Measurements from ENCODE around the gene ZNF304. TPM values are rescaled to one million over a fixed set of nuclear protein-coding genes. Genes with fewer than 3 reads are reported as not detected.

ZNF304 gene
- total RNA-seq, 1 donor from 2014 or later, result 12.2 TPM

DNA sequence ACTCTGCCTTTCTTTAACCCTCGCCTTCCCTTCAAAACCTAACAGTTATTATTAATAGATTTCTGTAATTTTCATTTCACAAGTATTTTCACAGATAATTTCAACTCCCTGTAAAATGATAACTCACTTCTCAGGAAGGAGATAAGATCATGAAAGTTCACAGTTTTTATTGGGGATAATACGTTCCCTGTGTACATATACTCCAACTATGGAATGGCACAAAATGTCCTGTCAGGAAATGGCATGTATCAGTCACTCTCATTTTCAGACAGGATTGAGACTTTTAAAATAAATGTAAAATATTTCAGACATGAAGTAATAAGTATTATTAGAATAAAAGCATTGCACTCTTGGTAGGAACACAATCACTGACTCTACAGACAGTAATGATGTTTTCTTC, 11.3 kb downstream of the ZNF304 start:
- H3K4me2 ChIP-seq (ENCODE audit: low read length), result peak overlapping the region; percentile 82
- peaks cover 17% of the 10 kb centered on the region for H3K36me3 Mint-ChIP-seq (ENCODE audit: low read depth, unreplicated experiment)
- peak overlapping the region; percentile 55 for H3K27ac ChIP-seq (ENCODE audit: low read depth, low read length)
- H3K4me3 ChIP-seq (ENCODE audit: insufficient read depth, low read depth, low read length), result peak overlapping the region; percentile 67
- peaks cover 6% of the 10 kb centered on the region for H3K4me1 Mint-ChIP-seq (ENCODE audit: low read depth, unreplicated experiment)
- H3K9me3 Mint-ChIP-seq (ENCODE audit: unreplicated experiment), result no peaks in the 10 kb centered on the region
- TF ChIP-seq EZH2 (IDR thresholded peaks at IDR 0.05; ENCODE audit: insufficient read depth, low read length), result no peak
- TF ChIP-seq CTCF (IDR thresholded peaks at IDR 0.05; ENCODE audit: insufficient read depth, low read depth, low read length), result no peak
- peaks cover 16% of the 10 kb centered on the region for H3K79me2 ChIP-seq (ENCODE audit: insufficient read depth, low read length)
- no peaks in the 10 kb centered on the region for H3K4me1 ChIP-seq (ENCODE audit: insufficient read depth, low read length)
- no peaks in the 10 kb centered on the region for H4K20me1 ChIP-seq (ENCODE audit: insufficient read depth, low read length)
- no peak overlapping the region for H3K9ac ChIP-seq (ENCODE audit: low read length)
- FAIRE-seq, result no peak
- peaks cover 11% of the 10 kb centered on the region for H3K36me3 ChIP-seq (ENCODE audit: insufficient read depth, low read length)
- H3K4me3 Mint-ChIP-seq (ENCODE audit: unreplicated experiment), result peak overlapping the region; percentile 95
- peak overlapping the region; percentile 85 for H2AFZ ChIP-seq (ENCODE audit: low read depth, low read length)
- peak overlapping the region; percentile 91 for H3K27ac Mint-ChIP-seq (ENCODE audit: unreplicated experiment)
- no peaks in the 10 kb centered on the region for H3K27me3 ChIP-seq (ENCODE audit: insufficient read depth, low read length)
- H3K27me3 Mint-ChIP-seq (ENCODE audit: low read depth, unreplicated experiment), result no peaks in the 10 kb centered on the region
- no peak for DNase-seq (ENCODE audit: low read depth)
- H3K9me3 ChIP-seq (ENCODE audit: insufficient read depth, low read depth, low read length), result peaks cover 17% of the 10 kb centered on the region

GRCh38 chr19:57362997-57363687, 12.1 kb downstream of the ZNF304 start, which contains the start of the genes TRAPPC2B and ZNF547:
Gene TRAPPC2B, plus strand, starts transcription at chr19:57363551. Its CDS starts 1,283 bp downstream, at chr19:57364834.
Gene ZNF547, plus strand, starts transcription at chr19:57363551. Its CDS starts 5,005 bp downstream, at chr19:57368556.
- Histone ChIP-seq H3K9ac (ENCODE audit: low read length) (peak within 1 kb of the TSS; percentile 82), H3K27ac (ENCODE audit: low read depth, low read length) (peak within 1 kb of the TSS; percentile 66), H4K20me1 (ENCODE audit: insufficient read depth, low read length) (no peaks in the 10 kb centered on the region), H3K9me3 (ENCODE audit: insufficient read depth, low read depth, low read length) (peaks cover 10% of the 10 kb centered on the region), H3K4me2 (ENCODE audit: low read length) (peak within 1 kb of the TSS; percentile 82), H3K79me2 (ENCODE audit: insufficient read depth, low read length) (peaks cover 16% of the 10 kb centered on the region), H2AFZ (ENCODE audit: low read depth, low read length) (peak within 1 kb of the TSS; percentile 85), H3K4me3 (ENCODE audit: insufficient read depth, low read depth, low read length) (peak within 1 kb of the TSS; percentile 67), H3K4me1 (ENCODE audit: insufficient read depth, low read length) (no peaks in the 10 kb centered on the region), H3K36me3 (ENCODE audit: insufficient read depth, low read length) (peaks cover 7% of the 10 kb centered on the region), H3K27me3 (ENCODE audit: insufficient read depth, low read length) (no peaks in the 10 kb centered on the region)
- no peaks in the 10 kb centered on the region for H3K27me3 Mint-ChIP-seq (ENCODE audit: low read depth, unreplicated experiment)
- FAIRE-seq (peak; percentile 94), DNase-seq (ENCODE audit: low read depth) (peak; percentile 100)
- peaks cover 6% of the 10 kb centered on the region for H3K4me1 Mint-ChIP-seq (ENCODE audit: low read depth, unreplicated experiment)
- H3K36me3 Mint-ChIP-seq (ENCODE audit: low read depth, unreplicated experiment), result peaks cover 16% of the 10 kb centered on the region
- H3K27ac Mint-ChIP-seq (ENCODE audit: unreplicated experiment), result peak within 1 kb of the TSS; percentile 91
- H3K9me3 Mint-ChIP-seq (ENCODE audit: unreplicated experiment), result no peaks in the 10 kb centered on the region
- TF ChIP-seq CTCF (IDR thresholded peaks at IDR 0.05; ENCODE audit: insufficient read depth, low read depth, low read length) (no peak), EZH2 (IDR thresholded peaks at IDR 0.05; ENCODE audit: insufficient read depth, low read length) (no peak)
- H3K4me3 Mint-ChIP-seq (ENCODE audit: unreplicated experiment), result peak within 1 kb of the TSS; percentile 95

All from astrocyte (in vitro differentiated cells and primary cell).